WERI-Rb-1 (cell line): ENCODE results near the gene MARS1.

Experiments used
- DNase-seq: peaks from one replicate; pipeline ENCODE4 v3.0.0-alpha.2; 2020
- H3K27ac ChIP-seq: fragments of 250-450 bp; sonication (Bioruptor Pico); 2 replicates; pipeline ENCODE4 v1.5.1; 2020; ENCODE audit warnings: mild to moderate bottlenecking, moderate library complexity
- H3K27me3 ChIP-seq: fragments of 250-450 bp; sonication (Bioruptor Pico); 2 replicates; pipeline ENCODE4 v1.5.1; 2021; ENCODE audit warnings: mild to moderate bottlenecking, low read depth, moderate library complexity; ENCODE audit not compliant: insufficient read depth, severe bottlenecking
- H3K36me3 ChIP-seq: fragments of 250-450 bp; sonication (Bioruptor Pico); 2 replicates; pipeline ENCODE4 v1.5.1; 2020; ENCODE audit warnings: mild to moderate bottlenecking, moderate library complexity
- H3K4me3 ChIP-seq: 2 replicates; pipeline ENCODE4 v1.5.1; 2011; ENCODE audit warnings: low read depth, mild to moderate bottlenecking, control low read depth, low read length
- H3K9me3 ChIP-seq: fragments of 250-450 bp; sonication (Bioruptor Pico); 2 replicates; pipeline ENCODE4 v1.5.1; 2021; ENCODE audit warnings: mild to moderate bottlenecking, moderate library complexity; ENCODE audit not compliant: severe bottlenecking
- TF ChIP-seq, protein P1 (sequence below): IDR thresholded peaks from 2 replicates; pipeline ENCODE4 v1.5.1; 2011; ENCODE audit warnings: low read depth, mild to moderate bottlenecking, control low read depth, inconsistent platforms, low read length

The MARS1 gene

DNA sequence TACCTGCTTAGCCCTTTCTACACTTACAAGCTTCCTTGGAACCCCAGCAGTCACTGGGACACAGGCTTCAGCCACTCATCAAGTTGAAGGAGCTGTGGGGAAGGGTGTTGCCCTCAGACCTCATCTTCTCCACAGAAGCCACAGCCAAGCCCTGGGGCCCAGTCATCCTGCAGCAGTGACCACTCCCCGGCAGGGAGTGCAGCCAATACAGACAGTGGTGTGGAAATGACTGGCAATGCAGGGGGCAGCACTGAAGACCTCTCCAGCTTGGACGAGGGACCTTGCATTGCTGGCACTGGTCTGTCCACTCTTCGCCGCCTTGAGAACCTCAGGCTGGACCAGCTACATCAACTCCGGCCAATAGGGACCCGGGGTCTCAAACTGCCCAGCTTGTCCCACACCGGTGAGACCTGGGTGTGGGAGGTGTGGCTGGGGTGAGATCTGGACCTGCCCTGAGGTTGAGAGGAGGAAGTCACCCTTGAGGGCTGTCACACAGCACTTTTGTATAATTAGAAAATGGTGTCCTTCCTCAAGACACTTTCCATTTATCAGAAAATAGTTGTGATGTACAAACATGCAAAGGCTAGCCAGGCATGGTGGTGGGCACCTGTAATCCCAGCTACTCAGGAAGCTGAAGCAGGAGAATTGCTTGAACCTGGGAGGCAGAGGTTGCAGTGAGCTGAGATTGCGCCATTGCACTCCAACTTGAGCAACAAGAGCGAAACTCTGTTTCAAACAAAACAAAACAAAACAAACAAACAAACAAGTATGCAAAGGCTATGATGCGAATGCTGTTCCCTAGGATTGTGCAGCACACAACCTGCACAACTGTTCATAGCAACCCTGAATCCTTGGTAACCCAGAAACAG lies 18.3 kb upstream of the MARS1 start:
- Histone ChIP-seq H3K36me3 (peaks cover 5% of the 10 kb centered on the region; the same call in 1 of the 2 replicates), H3K27me3 (no peaks in the 10 kb centered on the region), H3K4me3 (no peak overlapping the region), H3K9me3 (no peaks in the 10 kb centered on the region), H3K27ac (no peak overlapping the region)
- TF ChIP-seq, protein P1, sequence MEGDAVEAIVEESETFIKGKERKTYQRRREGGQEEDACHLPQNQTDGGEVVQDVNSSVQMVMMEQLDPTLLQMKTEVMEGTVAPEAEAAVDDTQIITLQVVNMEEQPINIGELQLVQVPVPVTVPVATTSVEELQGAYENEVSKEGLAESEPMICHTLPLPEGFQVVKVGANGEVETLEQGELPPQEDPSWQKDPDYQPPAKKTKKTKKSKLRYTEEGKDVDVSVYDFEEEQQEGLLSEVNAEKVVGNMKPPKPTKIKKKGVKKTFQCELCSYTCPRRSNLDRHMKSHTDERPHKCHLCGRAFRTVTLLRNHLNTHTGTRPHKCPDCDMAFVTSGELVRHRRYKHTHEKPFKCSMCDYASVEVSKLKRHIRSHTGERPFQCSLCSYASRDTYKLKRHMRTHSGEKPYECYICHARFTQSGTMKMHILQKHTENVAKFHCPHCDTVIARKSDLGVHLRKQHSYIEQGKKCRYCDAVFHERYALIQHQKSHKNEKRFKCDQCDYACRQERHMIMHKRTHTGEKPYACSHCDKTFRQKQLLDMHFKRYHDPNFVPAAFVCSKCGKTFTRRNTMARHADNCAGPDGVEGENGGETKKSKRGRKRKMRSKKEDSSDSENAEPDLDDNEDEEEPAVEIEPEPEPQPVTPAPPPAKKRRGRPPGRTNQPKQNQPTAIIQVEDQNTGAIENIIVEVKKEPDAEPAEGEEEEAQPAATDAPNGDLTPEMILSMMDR: no peak
- no peak for DNase-seq

GRCh38 chr12:57470286-57470969 lies 17.4 kb upstream of the MARS1 start:
- no peak for DNase-seq
- Histone ChIP-seq H3K36me3 (peaks cover 8% of the 10 kb centered on the region), H3K9me3 (no peaks in the 10 kb centered on the region), H3K4me3 (no peak overlapping the region), H3K27me3 (no peaks in the 10 kb centered on the region), H3K27ac (no peak overlapping the region)
- TF ChIP-seq, protein P1: no peak

DNA sequence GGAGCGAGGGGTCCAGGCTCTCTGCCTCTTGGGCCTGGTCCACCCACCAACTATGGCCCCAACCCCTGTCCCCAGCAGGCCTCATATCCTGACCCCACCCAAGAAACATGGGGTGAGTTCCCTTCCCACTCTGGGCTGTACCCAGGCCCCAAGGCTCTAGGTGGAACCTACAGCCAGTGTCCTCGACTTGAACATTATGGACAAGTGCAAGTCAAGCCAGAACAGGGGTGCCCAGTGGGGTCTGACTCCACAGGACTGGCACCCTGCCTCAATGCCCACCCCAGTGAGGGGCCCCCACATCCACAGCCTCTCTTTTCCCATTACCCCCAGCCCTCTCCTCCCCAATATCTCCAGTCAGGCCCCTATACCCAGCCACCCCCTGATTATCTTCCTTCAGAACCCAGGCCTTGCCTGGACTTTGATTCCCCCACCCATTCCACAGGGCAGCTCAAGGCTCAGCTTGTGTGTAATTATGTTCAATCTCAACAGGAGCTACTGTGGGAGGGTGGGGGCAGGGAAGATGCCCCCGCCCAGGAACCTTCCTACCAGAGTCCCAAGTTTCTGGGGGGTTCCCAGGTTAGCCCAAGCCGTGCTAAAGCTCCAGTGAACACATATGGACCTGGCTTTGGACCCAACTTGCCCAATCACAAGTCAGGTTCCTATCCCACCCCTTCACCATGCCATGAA lies 16.8 kb upstream of the MARS1 start:
- H3K27me3 ChIP-seq: no peaks in the 10 kb centered on the region
- H3K9me3 ChIP-seq: no peaks in the 10 kb centered on the region

DNA sequence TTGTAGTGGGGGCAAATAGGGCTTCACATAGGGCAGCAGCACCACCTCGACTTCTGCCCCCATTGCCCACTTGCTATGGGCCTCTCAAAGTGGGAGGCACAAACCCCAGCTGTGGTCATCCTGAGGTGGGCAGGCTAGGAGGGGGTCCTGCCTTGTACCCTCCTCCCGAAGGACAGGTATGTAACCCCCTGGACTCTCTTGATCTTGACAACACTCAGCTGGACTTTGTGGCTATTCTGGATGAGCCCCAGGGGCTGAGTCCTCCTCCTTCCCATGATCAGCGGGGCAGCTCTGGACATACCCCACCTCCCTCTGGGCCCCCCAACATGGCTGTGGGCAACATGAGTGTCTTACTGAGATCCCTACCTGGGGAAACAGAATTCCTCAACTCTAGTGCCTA lies 16.2 kb upstream of the MARS1 start:
- DNase-seq: no peak
- Histone ChIP-seq H3K27me3 (no peaks in the 10 kb centered on the region), H3K27ac (no peak overlapping the region), H3K9me3 (no peaks in the 10 kb centered on the region), H3K36me3 (peaks cover 8% of the 10 kb centered on the region), H3K4me3 (no peak overlapping the region)
- TF ChIP-seq, protein P1: no peak

More for the DNA sequence above, 16.8 kb upstream of the MARS1 start:
- no peak for DNase-seq
- H3K27ac ChIP-seq: no peak overlapping the region
- TF ChIP-seq, protein P1: no peak
- no peak overlapping the region for H3K4me3 ChIP-seq
- H3K36me3 ChIP-seq: peaks cover 8% of the 10 kb centered on the region

DNA sequence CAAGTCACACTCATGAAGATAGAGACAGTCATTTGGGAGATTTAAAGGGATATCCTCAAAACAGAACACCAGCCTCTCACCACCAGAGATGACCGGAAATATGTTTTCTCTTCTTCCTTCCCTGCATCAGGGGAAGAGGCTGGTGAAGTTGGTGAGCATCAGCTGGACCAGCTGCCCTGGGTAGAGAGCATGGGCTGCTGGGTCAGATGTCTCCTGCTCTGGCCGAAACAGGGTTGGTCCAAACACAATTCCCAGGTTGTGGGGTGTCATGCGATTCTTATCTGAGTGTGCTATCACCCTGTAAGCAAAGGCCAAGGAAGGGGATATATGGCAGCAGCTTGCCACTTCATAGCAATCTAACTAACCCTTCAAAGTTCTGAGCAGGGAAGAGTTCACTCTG lies 15.5 kb upstream of the MARS1 start:
- TF ChIP-seq, protein P1: no peak
- H3K9me3 ChIP-seq: no peaks in the 10 kb centered on the region
- H3K4me3 ChIP-seq: no peak overlapping the region
- DNase-seq: no peak
- H3K27me3 ChIP-seq: no peaks in the 10 kb centered on the region
- H3K36me3 ChIP-seq: peaks cover 8% of the 10 kb centered on the region
- H3K27ac ChIP-seq: no peak overlapping the region
